Ishikawa (cell line): ENCODE results near the gene NARF.

Experiments used
- CEBPB ChIP-seq: IDR thresholded peaks from 2 replicates; pipeline ENCODE4 v1.6.1; 2012
- FOXM1 ChIP-seq: IDR thresholded peaks from 2 replicates; pipeline ENCODE4 v1.6.1; 2012; ENCODE audit warnings: low read depth, borderline replicate concordance
- NFIC ChIP-seq: IDR thresholded peaks from 2 replicates; pipeline ENCODE4 v1.6.1; 2012
- TCF12 ChIP-seq: IDR thresholded peaks from 2 replicates; pipeline ENCODE4 v1.6.1; 2012; ENCODE audit warnings: low read depth
- TF ChIP-seq, protein P1 (sequence below): IDR thresholded peaks from 2 replicates; pipeline ENCODE4 v1.6.1; 2012
- TF ChIP-seq, protein P2 (sequence below): IDR thresholded peaks from 2 replicates; pipeline ENCODE4 v1.6.1; 2012

DNA sequence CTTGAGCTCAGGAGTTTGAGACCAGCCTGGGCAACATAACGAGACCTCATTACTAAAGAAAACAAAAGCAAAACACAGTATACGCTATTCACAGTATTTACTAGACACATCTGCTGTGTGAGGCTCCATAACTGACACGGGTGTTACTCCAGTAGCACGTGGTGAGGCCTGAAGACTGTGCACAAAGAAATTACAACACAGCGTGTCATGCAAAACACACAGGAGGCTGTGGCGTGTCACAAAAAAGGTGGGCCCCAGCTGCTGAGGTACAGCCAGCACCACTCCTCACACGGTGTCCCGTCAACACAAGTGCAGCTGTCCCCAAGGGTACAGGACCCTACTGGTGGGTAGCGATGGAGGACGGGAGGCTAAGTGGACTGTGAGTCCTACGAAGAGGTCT is 10.7 kb upstream of the NARF start:
- TF ChIP-seq NFIC (no peak), CEBPB (no peak), FOXM1 (no peak), TCF12 (no peak)
- TF ChIP-seq, protein P1, sequence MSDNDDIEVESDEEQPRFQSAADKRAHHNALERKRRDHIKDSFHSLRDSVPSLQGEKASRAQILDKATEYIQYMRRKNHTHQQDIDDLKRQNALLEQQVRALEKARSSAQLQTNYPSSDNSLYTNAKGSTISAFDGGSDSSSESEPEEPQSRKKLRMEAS: no peak
- TF ChIP-seq, protein P2, sequence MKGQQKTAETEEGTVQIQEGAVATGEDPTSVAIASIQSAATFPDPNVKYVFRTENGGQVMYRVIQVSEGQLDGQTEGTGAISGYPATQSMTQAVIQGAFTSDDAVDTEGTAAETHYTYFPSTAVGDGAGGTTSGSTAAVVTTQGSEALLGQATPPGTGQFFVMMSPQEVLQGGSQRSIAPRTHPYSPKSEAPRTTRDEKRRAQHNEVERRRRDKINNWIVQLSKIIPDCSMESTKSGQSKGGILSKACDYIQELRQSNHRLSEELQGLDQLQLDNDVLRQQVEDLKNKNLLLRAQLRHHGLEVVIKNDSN: no peak
